ENCODE data around the gene CAMK2B.

Gene CAMK2B

DNA sequence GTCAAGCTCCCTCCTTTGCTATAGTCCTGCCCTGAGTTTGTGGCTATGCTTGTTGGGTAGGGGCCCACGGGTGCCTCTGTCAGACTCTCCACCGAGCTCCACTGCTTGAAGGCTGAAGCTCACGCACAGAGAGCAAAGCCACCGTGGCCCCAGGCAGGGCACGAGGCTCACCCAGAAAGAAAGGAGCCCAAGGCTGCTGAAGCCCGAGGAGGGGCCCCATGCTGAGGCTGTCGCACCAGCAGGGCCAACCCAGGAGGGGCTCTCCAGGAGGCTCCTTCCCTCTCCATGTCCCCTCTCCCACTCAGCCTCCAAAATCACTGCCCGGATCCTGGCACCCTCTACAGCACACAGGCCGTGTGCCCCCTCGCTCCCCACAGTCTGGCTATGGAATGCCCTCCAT lies 74.1 kb downstream of the CAMK2B start:
- Histone ChIP-seq H3K4me1 (ENCODE audit: low read length) (no peaks in the 10 kb centered on the region), H3K27ac (ENCODE audit: low read length) (no peak overlapping the region), H3K9me2 (replicated peaks; ENCODE audit: insufficient read depth, low read length) (no peaks in the 10 kb centered on the region), H3F3A (ENCODE audit: insufficient read depth, low read length) (no peaks in the 10 kb centered on the region), H3K9ac (ENCODE audit: low read length) (no peak overlapping the region), H2AFZ (ENCODE audit: low read length) (no peak overlapping the region), H3K79me2 (ENCODE audit: low read length) (no peaks in the 10 kb centered on the region), H4K20me1 (ENCODE audit: insufficient read depth, low read length) (no peaks in the 10 kb centered on the region), H3K27me3 (replicated peaks; ENCODE audit: insufficient read depth, low read length) (no peaks in the 10 kb centered on the region), H3K4me2 (ENCODE audit: low read depth, low read length) (no peak overlapping the region), H3K9me3 (replicated peaks; ENCODE audit: insufficient read depth, low read length) (no peaks in the 10 kb centered on the region), H3K36me3 (replicated peaks; ENCODE audit: insufficient read depth, low read length) (no peaks in the 10 kb centered on the region), H3K4me3 (ENCODE audit: low read length) (no peak overlapping the region)
- TF ChIP-seq, protein P1, sequence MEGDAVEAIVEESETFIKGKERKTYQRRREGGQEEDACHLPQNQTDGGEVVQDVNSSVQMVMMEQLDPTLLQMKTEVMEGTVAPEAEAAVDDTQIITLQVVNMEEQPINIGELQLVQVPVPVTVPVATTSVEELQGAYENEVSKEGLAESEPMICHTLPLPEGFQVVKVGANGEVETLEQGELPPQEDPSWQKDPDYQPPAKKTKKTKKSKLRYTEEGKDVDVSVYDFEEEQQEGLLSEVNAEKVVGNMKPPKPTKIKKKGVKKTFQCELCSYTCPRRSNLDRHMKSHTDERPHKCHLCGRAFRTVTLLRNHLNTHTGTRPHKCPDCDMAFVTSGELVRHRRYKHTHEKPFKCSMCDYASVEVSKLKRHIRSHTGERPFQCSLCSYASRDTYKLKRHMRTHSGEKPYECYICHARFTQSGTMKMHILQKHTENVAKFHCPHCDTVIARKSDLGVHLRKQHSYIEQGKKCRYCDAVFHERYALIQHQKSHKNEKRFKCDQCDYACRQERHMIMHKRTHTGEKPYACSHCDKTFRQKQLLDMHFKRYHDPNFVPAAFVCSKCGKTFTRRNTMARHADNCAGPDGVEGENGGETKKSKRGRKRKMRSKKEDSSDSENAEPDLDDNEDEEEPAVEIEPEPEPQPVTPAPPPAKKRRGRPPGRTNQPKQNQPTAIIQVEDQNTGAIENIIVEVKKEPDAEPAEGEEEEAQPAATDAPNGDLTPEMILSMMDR (IDR thresholded peaks at IDR 0.05; ENCODE audit: low read length): no peak
- TF ChIP-seq EZH2phosphoT487 (IDR thresholded peaks at IDR 0.05; ENCODE audit: low read length) (no peak), EZH2 (optimal IDR thresholded peaks at IDR 0.05; ENCODE audit: low read depth, low read length) (no peak)
- no peak for DNase-seq

DNA sequence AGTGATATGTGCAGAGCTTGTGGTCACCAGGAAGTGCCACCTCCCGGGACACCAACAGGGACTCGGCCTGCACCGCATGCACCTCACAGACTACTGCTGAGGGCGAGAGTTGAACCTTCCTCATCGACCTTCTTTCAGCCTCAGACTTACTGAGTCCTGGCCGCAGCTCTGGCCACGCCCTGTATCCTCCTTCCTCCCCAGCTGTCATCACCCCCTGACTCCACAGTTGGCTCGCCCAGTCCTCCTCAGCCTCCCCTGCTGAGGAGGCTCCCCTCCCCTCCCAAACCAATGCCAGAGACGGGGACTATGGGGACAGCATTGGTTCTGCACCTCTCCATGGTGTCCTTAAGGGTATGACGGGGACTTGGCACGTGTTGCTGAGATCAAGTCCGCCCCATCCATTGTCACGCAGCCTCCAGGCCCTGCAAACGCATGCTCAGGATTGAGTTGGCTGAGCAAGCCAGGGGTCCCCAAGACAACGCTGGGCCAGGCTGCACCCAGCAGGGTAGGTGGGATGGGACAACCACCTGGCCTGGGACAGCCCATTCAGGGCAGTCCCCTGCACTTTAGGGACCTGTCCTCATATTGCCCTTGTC lies 75.7 kb downstream of the CAMK2B start:
- DNase-seq: no peak
- Histone ChIP-seq H3F3A (ENCODE audit: insufficient read depth, low read length) (no peaks in the 10 kb centered on the region), H3K36me3 (replicated peaks; ENCODE audit: insufficient read depth, low read length) (no peaks in the 10 kb centered on the region), H2AFZ (ENCODE audit: low read length) (no peak overlapping the region), H3K9me3 (replicated peaks; ENCODE audit: insufficient read depth, low read length) (no peaks in the 10 kb centered on the region), H3K4me3 (ENCODE audit: low read length) (no peak overlapping the region), H3K79me2 (ENCODE audit: low read length) (no peaks in the 10 kb centered on the region), H3K27me3 (replicated peaks; ENCODE audit: insufficient read depth, low read length) (no peaks in the 10 kb centered on the region), H3K9me2 (replicated peaks; ENCODE audit: insufficient read depth, low read length) (no peaks in the 10 kb centered on the region), H3K9ac (ENCODE audit: low read length) (no peak overlapping the region), H4K20me1 (ENCODE audit: insufficient read depth, low read length) (no peaks in the 10 kb centered on the region), H3K4me1 (ENCODE audit: low read length) (no peaks in the 10 kb centered on the region), H3K4me2 (ENCODE audit: low read depth, low read length) (no peak overlapping the region), H3K27ac (ENCODE audit: low read length) (no peak overlapping the region)
- TF ChIP-seq EZH2phosphoT487 (IDR thresholded peaks at IDR 0.05; ENCODE audit: low read length) (no peak), EZH2 (optimal IDR thresholded peaks at IDR 0.05; ENCODE audit: low read depth, low read length) (no peak)
- TF ChIP-seq, protein P1 (IDR thresholded peaks at IDR 0.05; ENCODE audit: low read length): no peak

DNA sequence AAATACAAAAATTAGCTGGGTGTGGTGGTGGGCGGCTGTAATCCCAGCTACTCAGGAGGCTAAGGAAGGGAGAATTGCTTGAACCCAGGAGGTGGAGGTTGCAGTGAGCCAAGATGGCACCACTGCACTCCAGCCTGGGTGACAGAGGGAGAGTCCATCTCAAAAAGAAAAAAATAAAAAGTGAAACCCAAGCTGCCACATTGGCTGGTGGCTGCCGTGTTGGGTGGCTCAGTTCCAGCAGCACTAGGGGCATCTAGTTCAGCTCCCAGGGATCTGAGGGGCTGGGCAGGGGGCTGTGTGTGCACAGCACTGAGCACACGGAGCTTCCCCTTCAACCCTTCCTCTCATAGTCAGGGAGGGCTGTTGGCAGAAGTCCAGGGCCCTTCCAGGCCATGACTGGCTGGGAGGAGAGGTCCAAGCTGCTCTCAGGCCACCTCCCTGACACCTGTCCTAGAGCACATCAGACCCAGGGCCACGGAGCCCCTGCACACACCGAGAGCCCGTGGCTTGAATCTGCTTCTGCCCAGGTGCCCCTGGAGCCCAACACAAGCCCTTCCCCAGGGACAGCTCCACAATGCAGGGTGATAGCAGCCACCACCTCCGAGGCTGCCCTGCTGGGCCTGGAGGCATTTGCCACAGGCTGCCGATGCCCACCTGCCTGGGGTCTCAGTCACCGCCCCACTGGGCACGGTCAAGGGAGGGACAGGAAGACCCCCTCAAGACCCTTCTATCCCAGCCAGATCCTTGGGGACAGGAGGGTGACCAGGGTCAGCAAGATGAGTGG lies 77.3 kb downstream of the CAMK2B start:
- H3K9me3 ChIP-seq (replicated peaks; ENCODE audit: insufficient read depth, low read length): no peaks in the 10 kb centered on the region
- no peak overlapping the region for H2AFZ ChIP-seq (ENCODE audit: low read length)
- DNase-seq: no peak
- no peak overlapping the region for H3K4me3 ChIP-seq (ENCODE audit: low read length)
- H3K4me2 ChIP-seq (ENCODE audit: low read depth, low read length): no peak overlapping the region
- no peaks in the 10 kb centered on the region for H3K79me2 ChIP-seq (ENCODE audit: low read length)
- no peak overlapping the region for H3K27ac ChIP-seq (ENCODE audit: low read length)
- no peaks in the 10 kb centered on the region for H3K36me3 ChIP-seq (replicated peaks; ENCODE audit: insufficient read depth, low read length)
- H3K4me1 ChIP-seq (ENCODE audit: low read length): no peaks in the 10 kb centered on the region
- H4K20me1 ChIP-seq (ENCODE audit: insufficient read depth, low read length): no peaks in the 10 kb centered on the region
- no peak overlapping the region for H3K9ac ChIP-seq (ENCODE audit: low read length)
- no peaks in the 10 kb centered on the region for H3F3A ChIP-seq (ENCODE audit: insufficient read depth, low read length)
- no peaks in the 10 kb centered on the region for H3K9me2 ChIP-seq (replicated peaks; ENCODE audit: insufficient read depth, low read length)
- TF ChIP-seq EZH2 (optimal IDR thresholded peaks at IDR 0.05; ENCODE audit: low read depth, low read length): no peak
- TF ChIP-seq EZH2phosphoT487 (IDR thresholded peaks at IDR 0.05; ENCODE audit: low read length): no peak
- TF ChIP-seq, protein P1 (IDR thresholded peaks at IDR 0.05; ENCODE audit: low read length): no peak
- H3K27me3 ChIP-seq (replicated peaks; ENCODE audit: insufficient read depth, low read length): no peaks in the 10 kb centered on the region

All from MM.1S (cell line).